ENCODE results near the gene PDLIM4.

The PDLIM4 gene

GRCh38 chr5:132227235-132227484 is 30.3 kb upstream of the PDLIM4 start:
- TF ChIP-seq CTCF (IDR thresholded peaks at IDR 0.05; ENCODE audit: low read length, missing control alignments) = no peak
- H3K4me3 ChIP-seq (replicated peaks; ENCODE audit: low read depth, low read length) = peak overlapping the region; percentile 69
- DNase-seq (ENCODE audit: low read depth) = no peak

- TF ChIP-seq CTCF (IDR thresholded peaks at IDR 0.05; ENCODE audit: low read length, missing control alignments) = no peak
- peak; percentile 63 for DNase-seq (ENCODE audit: low read depth)
Observed at GRCh38 chr5:132227485-132228240, 29.8 kb upstream of the PDLIM4 start, which contains the start of gene P4HA2. Gene P4HA2, minus strand, starts transcription at chr5:132227853. Its CDS starts 9,227 bp downstream, at chr5:132218626.

GRCh38 chr5:132228241-132229035 is 29.1 kb upstream of the PDLIM4 start:
- TF ChIP-seq CTCF (IDR thresholded peaks at IDR 0.05; ENCODE audit: low read length, missing control alignments) = no peak
- peak overlapping the region; percentile 69 for H3K4me3 ChIP-seq (replicated peaks; ENCODE audit: low read depth, low read length)
- DNase-seq (ENCODE audit: low read depth) = no peak

More at GRCh38 chr5:132227485-132228240, 29.8 kb upstream of the PDLIM4 start, which contains the start of gene P4HA2:
- H3K4me3 ChIP-seq (replicated peaks; ENCODE audit: low read depth, low read length) = peak within 1 kb of the TSS; percentile 69

GRCh38 chr5:132229236-132229635 is 28.3 kb upstream of the PDLIM4 start:
- TF ChIP-seq CTCF (IDR thresholded peaks at IDR 0.05; ENCODE audit: low read length, missing control alignments) = no peak
- no peak for DNase-seq (ENCODE audit: low read depth)
- no peak overlapping the region for H3K4me3 ChIP-seq (replicated peaks; ENCODE audit: low read depth, low read length)

GRCh38 chr5:132230871-132231270 is 26.6 kb upstream of the PDLIM4 start:
- no peak for DNase-seq (ENCODE audit: low read depth)

GRCh38 chr5:132232465-132232864 is 25.0 kb upstream of the PDLIM4 start:
- TF ChIP-seq CTCF (IDR thresholded peaks at IDR 0.05; ENCODE audit: low read length, missing control alignments) = no peak
- DNase-seq (ENCODE audit: low read depth) = no peak
- no peak overlapping the region for H3K4me3 ChIP-seq (replicated peaks; ENCODE audit: low read depth, low read length)

More at GRCh38 chr5:132230871-132231270, 26.6 kb upstream of the PDLIM4 start:
- no peak overlapping the region for H3K4me3 ChIP-seq (replicated peaks; ENCODE audit: low read depth, low read length)
- no peak for TF ChIP-seq CTCF (IDR thresholded peaks at IDR 0.05; ENCODE audit: low read length, missing control alignments)

Data from fibroblast of pulmonary artery (primary cell).